GM15510 (cell line): ENCODE measurements around the gene ETHE1.

Source experiments
- POLR2A ChIP-seq: IDR thresholded peaks from 3 replicates; pipeline ENCODE4 v1.6.1; 2011; ENCODE audit warnings: borderline replicate concordance; ENCODE audit not compliant: insufficient read length; ENCODE audit errors: extremely low read depth

The ETHE1 gene

DNA sequence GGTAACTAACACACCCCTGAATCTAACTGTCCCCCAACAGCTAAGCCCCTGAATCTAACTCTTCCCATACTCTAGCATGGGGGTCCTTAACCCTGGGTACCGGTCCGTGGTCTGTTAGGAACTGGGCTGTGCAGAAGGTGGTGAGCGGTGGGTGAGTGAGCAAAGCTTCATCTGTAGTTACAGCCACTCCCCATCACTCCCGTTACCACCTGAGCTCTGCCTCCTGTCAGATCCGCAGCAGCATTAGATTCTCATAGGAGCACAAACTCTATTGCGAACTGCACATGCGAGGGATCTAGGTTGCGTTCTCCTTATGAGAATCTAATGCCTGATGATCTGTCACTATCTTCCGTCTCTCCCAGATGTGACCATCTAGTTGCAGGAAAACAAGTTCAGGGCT is 16.3 kb downstream of the ETHE1 start:
- TF ChIP-seq POLR2A = no peak

GRCh38 chr19:43507880-43508279 is 19.1 kb downstream of the ETHE1 start:
- TF ChIP-seq POLR2A = no peak

- no peak for TF ChIP-seq POLR2A
These were observed 20.4 kb downstream of the ETHE1 start for GRCh38 chr19:43506629-43507028.

GRCh38 chr19:43505941-43506340 is 21.1 kb downstream of the ETHE1 start:
- no peak for TF ChIP-seq POLR2A

GRCh38 chr19:43505186-43505456 is 21.9 kb downstream of the ETHE1 start:
- TF ChIP-seq POLR2A = no peak

GRCh38 chr19:43504426-43505185 is 22.4 kb downstream of the ETHE1 start, which contains the start of gene PHLDB3:
PHLDB3 (minus strand) TSS chr19:43504746; CDS start chr19:43504118, 628 bp downstream.
- TF ChIP-seq POLR2A = no peak

GRCh38 chr19:43503501-43504425 is 23.2 kb downstream of the ETHE1 start:
- peak; percentile 54 for TF ChIP-seq POLR2A

DNA sequence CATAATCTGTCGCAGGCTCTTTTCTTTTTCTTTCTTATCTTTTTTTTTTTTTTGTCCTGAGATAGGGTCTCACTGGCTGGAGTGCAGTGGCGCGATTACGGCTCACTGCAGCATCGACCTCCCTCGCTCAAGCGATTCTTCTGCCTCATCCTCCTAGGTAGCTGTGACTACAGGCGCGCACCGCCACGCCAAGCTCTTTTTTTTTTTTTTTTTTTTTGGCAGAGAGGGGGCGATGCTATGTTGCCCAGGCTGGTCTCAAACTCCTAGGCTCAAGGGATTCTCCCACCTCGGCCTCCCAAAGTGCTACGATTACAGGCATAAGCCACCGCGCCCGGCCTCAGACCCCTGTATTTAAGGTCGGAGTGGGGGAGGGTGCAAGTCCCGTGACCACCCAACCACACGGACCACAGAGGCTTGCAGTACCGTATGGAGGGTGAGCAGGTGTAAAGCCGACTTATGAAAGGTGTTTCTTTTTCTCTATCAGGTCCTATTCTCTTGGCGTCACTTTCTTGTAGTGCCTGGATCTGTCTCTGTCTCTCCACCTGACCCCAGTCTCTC is 24.5 kb downstream of the ETHE1 start:
- no peak for TF ChIP-seq POLR2A

GRCh38 chr19:43501661-43502418 is 25.2 kb downstream of the ETHE1 start:
- no peak for TF ChIP-seq POLR2A

GRCh38 chr19:43499042-43499441 is 28.0 kb downstream of the ETHE1 start:
- TF ChIP-seq POLR2A = no peak

DNA sequence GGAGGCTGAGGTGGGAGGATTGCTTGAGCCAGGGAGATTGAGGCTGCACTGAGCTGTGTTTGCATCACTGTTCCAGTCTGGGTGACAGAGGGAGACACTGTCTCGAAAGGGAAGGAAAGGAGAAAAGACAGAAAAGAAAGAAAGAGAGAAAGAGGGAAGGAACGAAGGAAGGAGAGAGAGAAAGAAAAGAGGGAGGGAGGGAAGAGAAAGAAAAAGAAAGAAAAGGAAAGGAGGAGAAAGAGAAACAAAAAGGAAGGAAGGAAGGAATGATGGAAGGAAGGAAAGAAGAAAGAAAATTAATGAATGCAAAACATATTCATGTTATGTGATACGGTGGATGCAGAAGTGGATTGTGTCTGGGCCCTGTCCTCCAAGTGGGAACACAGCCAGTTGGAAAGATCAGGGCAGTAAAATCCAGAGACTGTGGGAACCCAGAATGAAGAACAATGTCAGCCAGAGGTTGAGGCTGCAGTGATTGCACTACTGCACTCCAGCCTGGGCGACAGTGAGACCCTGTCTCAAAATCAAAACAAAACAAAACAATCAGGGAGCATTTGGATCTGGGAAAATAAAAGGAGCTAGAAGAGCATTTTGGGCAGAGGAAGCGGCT is 28.7 kb downstream of the ETHE1 start:
- no peak for TF ChIP-seq POLR2A

- TF ChIP-seq POLR2A = no peak
These were observed 30.0 kb downstream of the ETHE1 start for GRCh38 chr19:43496960-43497359.

- no peak for TF ChIP-seq POLR2A
These were observed 31.9 kb downstream of the ETHE1 start for GRCh38 chr19:43495082-43495481.

GRCh38 chr19:43490759-43491158 is 36.2 kb downstream of the ETHE1 start:
- no peak for TF ChIP-seq POLR2A
